Vagina (tissue), 2 donors: ENCODE data around the gene PIP4K2A.

ENCODE experiments used
- POLR2AphosphoS5 ChIP-seq, 2 donors: sonication (generic); formaldehyde crosslinking; IDR thresholded peaks; one replicate each; pipeline ENCODE4 v1.9.0; 2017; ENCODE audit warnings: antibody characterized with exemption in 2 of 2, mild to moderate bottlenecking in 2 of 2, low read depth in 1 of 2; ENCODE audit not compliant: insufficient read depth in 1 of 2
- TF ChIP-seq, protein P1 (sequence below), 3 experiments: fragments of 450-650 bp in 2 of 3; fragments of 200-600 bp in 1 of 3; sonication (generic) in 1 of 3; IDR thresholded peaks; one replicate each; pipeline ENCODE4 v1.5.1; 2017 to 2019; ENCODE audit warnings: antibody characterized with exemption in 3 of 3, mild to moderate bottlenecking in 2 of 3, moderate library complexity in 2 of 3

- TF ChIP-seq, protein P1, sequence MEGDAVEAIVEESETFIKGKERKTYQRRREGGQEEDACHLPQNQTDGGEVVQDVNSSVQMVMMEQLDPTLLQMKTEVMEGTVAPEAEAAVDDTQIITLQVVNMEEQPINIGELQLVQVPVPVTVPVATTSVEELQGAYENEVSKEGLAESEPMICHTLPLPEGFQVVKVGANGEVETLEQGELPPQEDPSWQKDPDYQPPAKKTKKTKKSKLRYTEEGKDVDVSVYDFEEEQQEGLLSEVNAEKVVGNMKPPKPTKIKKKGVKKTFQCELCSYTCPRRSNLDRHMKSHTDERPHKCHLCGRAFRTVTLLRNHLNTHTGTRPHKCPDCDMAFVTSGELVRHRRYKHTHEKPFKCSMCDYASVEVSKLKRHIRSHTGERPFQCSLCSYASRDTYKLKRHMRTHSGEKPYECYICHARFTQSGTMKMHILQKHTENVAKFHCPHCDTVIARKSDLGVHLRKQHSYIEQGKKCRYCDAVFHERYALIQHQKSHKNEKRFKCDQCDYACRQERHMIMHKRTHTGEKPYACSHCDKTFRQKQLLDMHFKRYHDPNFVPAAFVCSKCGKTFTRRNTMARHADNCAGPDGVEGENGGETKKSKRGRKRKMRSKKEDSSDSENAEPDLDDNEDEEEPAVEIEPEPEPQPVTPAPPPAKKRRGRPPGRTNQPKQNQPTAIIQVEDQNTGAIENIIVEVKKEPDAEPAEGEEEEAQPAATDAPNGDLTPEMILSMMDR (IDR thresholded peaks at IDR 0.05), result no peak
- TF ChIP-seq POLR2AphosphoS5 (IDR thresholded peaks at IDR 0.05; ENCODE audit: insufficient read depth in 1 of 2, low read depth in 1 of 2), result no peak
These were observed 171.6 kb downstream of the PIP4K2A start for GRCh38 chr10:22542773-22543172.
